B cell (primary cell): ENCODE results near the gene MEF2C. TPM values are rescaled to one million over a fixed set of nuclear protein-coding genes. Genes with fewer than 3 reads are reported as not detected.

ENCODE experiments used
- ATAC-seq: fragments of 200-7000 bp; cut with Tn5 transposase; one replicate; pipeline ENCODE4 v1.10.0; 2021; ENCODE audit warnings: low read depth, mild to moderate bottlenecking, moderate number of reproducible peaks, moderate library complexity
- CTCF ChIA-PET: fragments of 350-600 bp; sonication (Branson Sonifier 250); formaldehyde crosslinking; loops from one replicate; lab custom pipeline; 2021; ENCODE audit warnings: antibody characterized with exemption, inconsistent platforms; lab: Charles Lee
- POLR2A ChIA-PET: fragments of 350-600 bp; sonication (Branson Sonifier 250); formaldehyde crosslinking; loops from one replicate; lab custom pipeline; 2021; ENCODE audit warnings: antibody characterized with exemption; lab: Charles Lee
- DNase-seq: peaks from one replicate; pipeline ENCODE4 v3.0.0; 2013
- H2AFZ ChIP-seq: 2 replicates; pipeline ENCODE4 v1.6.1; 2012; ENCODE audit warnings: mild to moderate bottlenecking, low read depth, low read length; ENCODE audit not compliant: insufficient read depth, poor library complexity, severe bottlenecking
- H3K27ac ChIP-seq, 2 donors: 1 replicate in 1 of 2; 2 replicates in 1 of 2; pipeline ENCODE4 v1.5.1; 2012 to 2013; ENCODE audit warnings: low read length in 2 of 2, mild to moderate bottlenecking in 2 of 2, moderate library complexity in 1 of 2
- H3K27me3 ChIP-seq, 4 experiments: fragments of 200-600 bp in 1 of 4; sonication (generic) in 1 of 4; replicated peaks in 1 of 4; 1 replicate in 2 of 4; 2 replicates in 2 of 4; pipeline versions ENCODE4 v1.6.1 to v1.7.0; 2013 to 2016; ENCODE audit warnings: low read length in 3 of 4, mild to moderate bottlenecking in 2 of 4, mixed read lengths in 1 of 4, moderate library complexity in 1 of 4; ENCODE audit not compliant: insufficient read depth in 4 of 4, control insufficient read depth in 3 of 4; ENCODE audit errors: control extremely low read depth in 1 of 4
- H3K36me3 ChIP-seq, 2 experiments: replicated peaks in 1 of 2; 1 replicate in 1 of 2; 2 replicates in 1 of 2; pipeline versions ENCODE4 v1.6.1 to v1.7.1; 2013; ENCODE audit warnings: low read length in 1 of 2; ENCODE audit not compliant: insufficient read depth in 2 of 2, control insufficient read depth in 1 of 2; ENCODE audit errors: control extremely low read depth in 1 of 2, extremely low read depth in 1 of 2
- H3K4me1 ChIP-seq, 2 donors: fragments of 200-600 bp in 1 of 2; sonication (generic) in 1 of 2; 1 replicate in 1 of 2; 2 replicates in 1 of 2; pipeline versions ENCODE4 v1.5.1 to v1.6.1; 2013 to 2017; ENCODE audit warnings: low read length in 2 of 2; ENCODE audit not compliant: control insufficient read depth in 2 of 2, insufficient read depth in 2 of 2
- H3K4me2 ChIP-seq: replicated peaks from 2 replicates; pipeline ENCODE3; 2012; ENCODE audit warnings: mild to moderate bottlenecking, low read depth, low read length; ENCODE audit not compliant: poor library complexity, severe bottlenecking
- H3K4me3 ChIP-seq, 5 experiments: fragments of 200-600 bp in 1 of 5; sonication (generic) in 1 of 5; 1 replicate in 3 of 5; 2 replicates in 2 of 5; pipeline versions ENCODE4 v1.5.1 to v1.7.0; 2011 to 2016; ENCODE audit warnings: low read length in 4 of 5, mild to moderate bottlenecking in 4 of 5, low read depth in 2 of 5, control low read depth in 1 of 5, moderate library complexity in 1 of 5; ENCODE audit not compliant: insufficient read depth in 1 of 5; ENCODE audit errors: control extremely low read depth in 1 of 5, extremely low read depth in 1 of 5
- H3K79me2 ChIP-seq: fragments of 200-600 bp; sonication (generic); one replicate; pipeline ENCODE4 v1.6.0; 2016; ENCODE audit warnings: low read length; ENCODE audit not compliant: control insufficient read depth, insufficient read depth
- H3K9ac ChIP-seq: fragments of 200-600 bp; sonication (generic); 2 replicates; pipeline ENCODE4 v1.6.1; 2017; ENCODE audit warnings: mild to moderate bottlenecking, low read length, moderate library complexity
- H3K9me3 ChIP-seq, 3 donors: one replicate each; pipeline versions ENCODE4 v1.6.1 to v1.7.1; 2013; ENCODE audit warnings: low read length in 2 of 3; ENCODE audit not compliant: control insufficient read depth in 2 of 3, insufficient read depth in 1 of 3; ENCODE audit errors: control extremely low read depth in 1 of 3
- H4K20me1 ChIP-seq: 2 replicates; pipeline ENCODE4 v1.6.0; 2012; ENCODE audit warnings: mild to moderate bottlenecking, low read length; ENCODE audit not compliant: insufficient read depth, control insufficient read depth, poor library complexity, severe bottlenecking
- H3K27ac Mint-ChIP-seq: one replicate; pipeline ENCODE4 v1.8.0; 2021; ENCODE audit warnings: mixed read lengths
- H3K27me3 Mint-ChIP-seq: one replicate; pipeline ENCODE4 v1.8.0; 2021; ENCODE audit warnings: mixed read lengths
- H3K4me1 Mint-ChIP-seq: one replicate; pipeline ENCODE4 v1.8.0; 2021; ENCODE audit warnings: mixed read lengths
- H3K4me3 Mint-ChIP-seq: one replicate; pipeline ENCODE4 v1.8.0; 2021; ENCODE audit warnings: mixed read lengths
- H3K9me3 Mint-ChIP-seq: one replicate; pipeline ENCODE4 v1.8.0; 2022; ENCODE audit warnings: mixed read lengths; ENCODE audit not compliant: insufficient read depth
- CTCF ChIP-seq: fragments of 200-600 bp; IDR thresholded peaks from one replicate; pipeline ENCODE4 v1.8.0; 2022; ENCODE audit warnings: antibody characterized with exemption, mild to moderate bottlenecking
- EZH2 ChIP-seq: IDR thresholded peaks from 2 replicates; pipeline ENCODE4 v1.6.1; 2012; ENCODE audit warnings: borderline replicate concordance, low read depth, mild to moderate bottlenecking, moderate library complexity, low read length; ENCODE audit not compliant: insufficient read depth, poor library complexity, severe bottlenecking
- WGBS: methylation state at CpG from one replicate; pipeline ENCODE4 v1.1.5; 2013; ENCODE audit warnings: missing lambda C conversion rate; ENCODE audit not compliant: insufficient coverage; 5-methylcytosine and 5-hydroxymethylcytosine counted together
- intact Hi-C: fragments of 100-400 bp; cut with micrococcal nuclease; formaldehyde crosslinking; loops from one replicate; pipeline ENCODE4 v1.10.0; 2022
- polyA plus RNA-seq: library from polyadenylated mRNA; depleted of rRNA; stranded (reverse); fragments of >200 nt; gene quantifications from 2 replicates; pipeline ENCODE4 v1.2.3, GENCODE V29; 2012
- total RNA-seq, 2 donors: library from RNA; stranded (reverse); fragments of 120-200 nt in 1 of 2; gene quantifications; 1 replicate in 1 of 2; 2 replicates in 1 of 2; pipeline versions ENCODE4 v1.2.3 to v1.2.4, GENCODE V29; 2013 to 2022

MEF2C gene
- total and polyA plus RNA-seq, 2 donors (not counting 1 experiment from before 2014, with no cell fraction given) = 97.4 to 354 TPM

DNA sequence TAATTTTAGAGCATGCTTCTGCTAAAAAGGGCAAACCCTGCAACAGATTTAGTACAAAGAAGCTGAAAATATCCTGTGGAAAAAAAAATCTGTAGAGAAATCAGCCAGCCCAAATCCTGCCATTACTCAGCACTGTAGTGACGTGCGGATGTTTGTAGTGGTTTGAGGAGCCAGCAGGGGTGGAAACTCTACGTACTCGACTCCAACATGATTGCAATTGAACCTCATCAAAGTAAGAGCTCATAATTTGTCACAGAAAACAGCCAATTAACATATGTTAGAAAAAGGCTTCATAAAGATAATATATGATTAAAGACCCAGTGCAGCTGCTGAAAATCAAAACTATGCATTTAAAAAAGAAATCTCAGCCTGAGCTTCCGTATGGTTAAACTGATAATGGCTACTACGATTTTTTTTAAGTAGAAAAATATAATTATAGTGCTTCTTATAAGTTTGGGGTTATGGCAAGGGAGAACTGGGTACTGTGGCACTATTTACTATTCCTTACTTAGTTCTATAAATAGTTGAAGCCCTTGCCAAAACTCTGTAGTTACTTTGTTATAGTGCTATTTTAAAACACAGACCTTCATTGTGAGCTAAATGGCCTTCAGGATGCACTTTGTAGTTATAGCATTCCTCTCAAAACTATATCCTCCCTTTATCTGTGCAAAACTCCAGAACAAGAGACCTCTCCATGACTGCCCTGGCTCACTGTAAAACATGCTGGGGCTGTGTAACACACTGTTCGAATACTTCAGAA lies 49.4 kb downstream of the MEF2C start:
- peak overlapping the region; percentile 58 to 94 for H3K27ac ChIP-seq

More for the DNA sequence above, 49.4 kb downstream of the MEF2C start:
- intact Hi-C loops = loop anchor here (1.0 to 5.0 kb wide), 2 partner anchors 12 to 439 kb away; no protein-coding TSS in a partner anchor
- H3K4me2 ChIP-seq = peak overlapping the region; percentile 71
- Mint-ChIP-seq H3K4me3 (peak overlapping the region; percentile 87), H3K27ac (peak overlapping the region; percentile 94), H3K4me1 (peaks cover 77% of the 10 kb centered on the region), H3K9me3 (no peaks in the 10 kb centered on the region), H3K27me3 (no peaks in the 10 kb centered on the region)
- peak; percentile 66 for ATAC-seq
- peaks cover 71 to 86% of the 10 kb centered on the region in 2 donors for H3K4me1 ChIP-seq
- no peaks in the 10 kb centered on the region for H3K9me3 ChIP-seq
- POLR2A ChIA-PET = interaction anchor here (1.1 to 1.2 kb wide), 2 partner anchors 49 to 102 kb away, joined by 3 to 10 read pairs; partner anchors contain the start of gene MEF2C
- CTCF ChIA-PET = interaction anchor here (0.9 to 2.5 kb wide), 8 partner anchors 10 to 105 kb away, joined by 3 to 13 read pairs (median 4); no protein-coding TSS in a partner anchor
- peak; percentile 65 for DNase-seq
- peak overlapping the region in 3 of 5 experiments; percentile 1 to 47 (median 16) for H3K4me3 ChIP-seq
- peaks cover 92% of the 10 kb centered on the region for H3K79me2 ChIP-seq
- H2AFZ ChIP-seq = peak overlapping the region; percentile 48
- H4K20me1 ChIP-seq = no peaks in the 10 kb centered on the region
- no peaks in the 10 kb centered on the region for H3K27me3 ChIP-seq
- peak overlapping the region; percentile 46 for H3K9ac ChIP-seq
- WGBS = 80% methylated on average over 1 of the region's 7 CpGs
- H3K36me3 ChIP-seq = peaks cover 5 to 13% of the 10 kb centered on the region in 2 experiments
- no peak for TF ChIP-seq CTCF
- no peak for TF ChIP-seq EZH2
